Caco-2 (cell line): ENCODE results near the gene SLC19A1. TPM values are rescaled to one million over a fixed set of nuclear protein-coding genes. Genes with fewer than 3 reads are reported as not detected.

Experiments
- BruUV-seq: library from RNA; stranded (reverse); fragments of 400-500 nt; replicated peaks from 2 replicates; lab custom pipeline; 2021; lab: Mats Ljungman, UMichigan
- CTCF ChIA-PET: fragments of 300-600 bp; sonication (Branson Sonifier 250); formaldehyde crosslinking; loops from one replicate; lab custom pipeline; 2022; ENCODE audit warnings: antibody characterized with exemption; lab: Charles Lee
- POLR2A ChIA-PET: fragments of 300-600 bp; sonication (Branson Sonifier 250); formaldehyde crosslinking; loops from one replicate; lab custom pipeline; 2022; ENCODE audit warnings: antibody characterized with exemption; lab: Charles Lee
- DNase-seq, 2 experiments: peaks; one replicate each; pipeline versions ENCODE4 v3.0.0 to v3.0.0-alpha.2; 2020 to 2022
- H3K27me3 ChIP-seq: replicated peaks from 2 replicates; pipeline ENCODE4 v1.6.0; 2011; ENCODE audit warnings: low read length; ENCODE audit not compliant: control insufficient read depth, insufficient read depth
- H3K36me3 ChIP-seq: 2 replicates; pipeline ENCODE4 v1.5.1; 2011; ENCODE audit warnings: low read length; ENCODE audit not compliant: control insufficient read depth, insufficient read depth
- H3K4me1 ChIP-seq: fragments of 250-450 bp; sonication (Bioruptor Pico); 2 replicates; pipeline ENCODE4 v1.5.1; 2020; ENCODE audit warnings: mild to moderate bottlenecking
- H3K4me3 ChIP-seq: 2 replicates; pipeline ENCODE4 v1.5.1; 2011; ENCODE audit warnings: low read depth, mild to moderate bottlenecking, control low read depth, low read length
- H3K9me3 ChIP-seq: fragments of 250-450 bp; sonication (Bioruptor Pico); 2 replicates; pipeline ENCODE4 v1.5.1; 2020; ENCODE audit warnings: mild to moderate bottlenecking, moderate library complexity
- H3K27ac Mint-ChIP-seq: one replicate; pipeline ENCODE4 v1.8.0; 2022; ENCODE audit warnings: mixed read lengths; ENCODE audit not compliant: unreplicated experiment
- H3K27me3 Mint-ChIP-seq: one replicate; pipeline ENCODE4 v1.8.0; 2022; ENCODE audit warnings: mixed read lengths; ENCODE audit not compliant: insufficient read depth, unreplicated experiment
- H3K36me3 Mint-ChIP-seq: one replicate; pipeline ENCODE4 v1.8.0; 2022; ENCODE audit warnings: mild to moderate bottlenecking, mixed read lengths; ENCODE audit not compliant: insufficient read depth, unreplicated experiment
- H3K4me1 Mint-ChIP-seq: one replicate; pipeline ENCODE4 v1.8.0; 2022; ENCODE audit warnings: low read depth, mixed read lengths; ENCODE audit not compliant: unreplicated experiment
- H3K4me3 Mint-ChIP-seq: one replicate; pipeline ENCODE4 v1.8.0; 2022; ENCODE audit warnings: mild to moderate bottlenecking, moderate library complexity, mixed read lengths; ENCODE audit not compliant: unreplicated experiment
- H3K9me3 Mint-ChIP-seq: one replicate; pipeline ENCODE4 v1.8.0; 2022; ENCODE audit warnings: mixed read lengths; ENCODE audit not compliant: unreplicated experiment
- CTCF ChIP-seq, 2 experiments: fragments of 200-600 bp in 1 of 2; IDR thresholded peaks; 1 replicate in 1 of 2; 2 replicates in 1 of 2; pipeline versions ENCODE4 v1.5.1 to v1.8.0; 2011 to 2022; ENCODE audit warnings: antibody characterized with exemption in 1 of 2, control low read depth in 1 of 2, inconsistent platforms in 1 of 2, low read depth in 1 of 2, low read length in 1 of 2, mild to moderate bottlenecking in 1 of 2, moderate library complexity in 1 of 2; ENCODE audit not compliant: insufficient read depth in 1 of 2, severe bottlenecking in 1 of 2, unreplicated experiment in 1 of 2
- intact Hi-C: fragments of 100-400 bp; cut with micrococcal nuclease; formaldehyde crosslinking; loops from one replicate; pipeline ENCODE4 v1.10.0; 2022; ENCODE audit not compliant: unreplicated experiment
- total RNA-seq: library from RNA; stranded (reverse); gene quantifications from 2 replicates; pipeline ENCODE4 v1.2.3, GENCODE V29; 2022

Gene SLC19A1
- total RNA-seq, 1 experiment from 2014 or later: 45.4 TPM

GRCh38 chr21:45485686-45486442 lies 56.4 kb downstream of the SLC19A1 start:
- peak overlapping the region; percentile 48 for H3K27ac Mint-ChIP-seq
- Histone ChIP-seq H3K4me3 (no peak overlapping the region), H3K27me3 (no peaks in the 10 kb centered on the region), H3K36me3 (0 out of 2 replicates have a peak, but pooled peaks cover 8% of the 10 kb centered on the region), H3K9me3 (no peaks in the 10 kb centered on the region), H3K4me1 (no peaks in the 10 kb centered on the region)
- H3K4me3 Mint-ChIP-seq: no peak overlapping the region
- H3K27me3 Mint-ChIP-seq: no peaks in the 10 kb centered on the region
- intact Hi-C loops: no loop called here
- peaks cover 65% of the 10 kb centered on the region for H3K36me3 Mint-ChIP-seq
- no peak for DNase-seq
- no peak for TF ChIP-seq CTCF (IDR thresholded peaks at IDR 0.05; ENCODE audit: insufficient read depth in 1 of 2, low read depth in 1 of 2, low read length in 1 of 2, severe bottlenecking in 1 of 2, unreplicated experiment in 1 of 2)
- TSS peak; percentile 34 for BruUV-seq
- ChIA-PET POLR2A (no interaction called here), CTCF (no interaction called here)
- no peaks in the 10 kb centered on the region for H3K4me1 Mint-ChIP-seq
- no peaks in the 10 kb centered on the region for H3K9me3 Mint-ChIP-seq

GRCh38 chr21:45484318-45484717 lies 57.9 kb downstream of the SLC19A1 start:
- Mint-ChIP-seq H3K9me3 (no peaks in the 10 kb centered on the region), H3K36me3 (peaks cover 76% of the 10 kb centered on the region), H3K27me3 (no peaks in the 10 kb centered on the region), H3K4me1 (no peaks in the 10 kb centered on the region), H3K4me3 (no peak overlapping the region), H3K27ac (no peak overlapping the region)
- intact Hi-C loops: no loop called here
- ChIA-PET CTCF (no interaction called here), POLR2A (no interaction called here)
- Histone ChIP-seq H3K4me3 (no peak overlapping the region), H3K36me3 (0 out of 2 replicates have a peak, but pooled peaks cover 8% of the 10 kb centered on the region), H3K27me3 (no peaks in the 10 kb centered on the region), H3K9me3 (no peaks in the 10 kb centered on the region), H3K4me1 (no peaks in the 10 kb centered on the region)
- no peak for TF ChIP-seq CTCF (IDR thresholded peaks at IDR 0.05; ENCODE audit: insufficient read depth in 1 of 2, low read depth in 1 of 2, low read length in 1 of 2, severe bottlenecking in 1 of 2, unreplicated experiment in 1 of 2)
- BruUV-seq: no TSS peak
- DNase-seq: no peak

GRCh38 chr21:45482899-45483821 lies 59.1 kb downstream of the SLC19A1 start:
- CTCF ChIA-PET: interaction anchor here (1.2 kb wide), 1 partner anchor 14 kb away, joined by 4 read pairs; no protein-coding TSS in a partner anchor
- peaks cover 77% of the 10 kb centered on the region for H3K36me3 Mint-ChIP-seq

More at GRCh38 chr21:45482899-45483821, 59.1 kb downstream of the SLC19A1 start:
- intact Hi-C loops: no loop called here
- H3K4me3 Mint-ChIP-seq: no peak overlapping the region
- H3K27me3 Mint-ChIP-seq: no peaks in the 10 kb centered on the region
- no peaks in the 10 kb centered on the region for H3K4me1 Mint-ChIP-seq
- no peak overlapping the region for H3K27ac Mint-ChIP-seq
- BruUV-seq: no TSS peak
- DNase-seq: no peak
- POLR2A ChIA-PET: no interaction called here
- no peaks in the 10 kb centered on the region for H3K4me1 ChIP-seq
- no peaks in the 10 kb centered on the region for H3K9me3 Mint-ChIP-seq
- H3K9me3 ChIP-seq: no peaks in the 10 kb centered on the region
- no peaks in the 10 kb centered on the region for H3K27me3 ChIP-seq
- H3K36me3 ChIP-seq: peaks cover 8% of the 10 kb centered on the region; the same call in 1 of the 2 replicates
- no peak overlapping the region for H3K4me3 ChIP-seq
- TF ChIP-seq CTCF (IDR thresholded peaks at IDR 0.05; ENCODE audit: insufficient read depth in 1 of 2, low read depth in 1 of 2, low read length in 1 of 2, severe bottlenecking in 1 of 2, unreplicated experiment in 1 of 2): no peak
